BE2C (cell line): ENCODE measurements around the gene GNS.

Source experiments
- DNase-seq: peaks from one replicate; pipeline ENCODE4 v3.0.0-alpha.2; 2020
- H3K27me3 ChIP-seq: fragments of 250-450 bp; sonication (Bioruptor Pico); 2 replicates; pipeline ENCODE4 v1.5.1; 2020; ENCODE audit warnings: mild to moderate bottlenecking
- H3K36me3 ChIP-seq: fragments of 250-450 bp; sonication (Bioruptor Pico); 2 replicates; pipeline ENCODE4 v1.5.1; 2020; ENCODE audit warnings: mild to moderate bottlenecking
- H3K4me1 ChIP-seq: fragments of 250-450 bp; sonication (Bioruptor Pico); 2 replicates; pipeline ENCODE4 v1.5.1; 2020
- H3K4me3 ChIP-seq: 2 replicates; pipeline ENCODE4 v1.5.1; 2011; ENCODE audit warnings: low read depth, low read length
- H3K9me3 ChIP-seq: fragments of 250-450 bp; sonication (Bioruptor Pico); 2 replicates; pipeline ENCODE4 v1.5.1; 2020
- TF ChIP-seq, protein P1 (sequence below): IDR thresholded peaks from 2 replicates; pipeline ENCODE4 v1.5.1; 2012; ENCODE audit warnings: mild to moderate bottlenecking, low read depth, low read length

The GNS gene

DNA sequence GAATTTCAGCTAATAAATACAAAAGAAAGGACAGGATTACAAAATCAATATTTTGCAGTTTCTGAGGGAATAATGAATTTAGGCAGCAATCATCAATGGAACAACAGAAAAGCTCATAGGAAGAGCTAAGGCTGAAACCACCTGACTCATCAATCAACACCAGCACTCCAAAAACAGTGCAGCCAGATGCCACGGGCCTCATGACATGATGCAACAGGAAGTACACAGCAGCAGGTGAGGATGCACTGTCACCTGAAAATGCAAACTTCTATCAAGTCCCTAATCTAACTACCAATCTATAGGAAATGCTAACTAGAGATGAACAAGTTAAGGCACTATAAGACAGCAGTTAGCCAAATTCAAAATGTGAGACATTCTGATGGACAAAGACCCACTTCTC lies 21.7 kb downstream of the GNS start:
- Histone ChIP-seq H3K36me3 (peaks cover 29% of the 10 kb centered on the region), H3K9me3 (no peaks in the 10 kb centered on the region)
- DNase-seq, result no peak

GRCh38 chr12:64736771-64737170 lies 22.4 kb downstream of the GNS start:
- TF ChIP-seq, protein P1, sequence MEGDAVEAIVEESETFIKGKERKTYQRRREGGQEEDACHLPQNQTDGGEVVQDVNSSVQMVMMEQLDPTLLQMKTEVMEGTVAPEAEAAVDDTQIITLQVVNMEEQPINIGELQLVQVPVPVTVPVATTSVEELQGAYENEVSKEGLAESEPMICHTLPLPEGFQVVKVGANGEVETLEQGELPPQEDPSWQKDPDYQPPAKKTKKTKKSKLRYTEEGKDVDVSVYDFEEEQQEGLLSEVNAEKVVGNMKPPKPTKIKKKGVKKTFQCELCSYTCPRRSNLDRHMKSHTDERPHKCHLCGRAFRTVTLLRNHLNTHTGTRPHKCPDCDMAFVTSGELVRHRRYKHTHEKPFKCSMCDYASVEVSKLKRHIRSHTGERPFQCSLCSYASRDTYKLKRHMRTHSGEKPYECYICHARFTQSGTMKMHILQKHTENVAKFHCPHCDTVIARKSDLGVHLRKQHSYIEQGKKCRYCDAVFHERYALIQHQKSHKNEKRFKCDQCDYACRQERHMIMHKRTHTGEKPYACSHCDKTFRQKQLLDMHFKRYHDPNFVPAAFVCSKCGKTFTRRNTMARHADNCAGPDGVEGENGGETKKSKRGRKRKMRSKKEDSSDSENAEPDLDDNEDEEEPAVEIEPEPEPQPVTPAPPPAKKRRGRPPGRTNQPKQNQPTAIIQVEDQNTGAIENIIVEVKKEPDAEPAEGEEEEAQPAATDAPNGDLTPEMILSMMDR, result no peak
- H3K4me1 ChIP-seq, result no peaks in the 10 kb centered on the region
- DNase-seq, result no peak
- no peak overlapping the region for H3K4me3 ChIP-seq
- H3K27me3 ChIP-seq, result no peaks in the 10 kb centered on the region
- H3K36me3 ChIP-seq, result peaks cover 23% of the 10 kb centered on the region
- H3K9me3 ChIP-seq, result no peaks in the 10 kb centered on the region

More for the DNA sequence above, 21.7 kb downstream of the GNS start:
- no peaks in the 10 kb centered on the region; the same call in 1 of the 2 replicates for H3K4me1 ChIP-seq
- no peaks in the 10 kb centered on the region for H3K27me3 ChIP-seq
- no peak overlapping the region for H3K4me3 ChIP-seq
- TF ChIP-seq, protein P1, result no peak

GRCh38 chr12:64735442-64735841 lies 23.8 kb downstream of the GNS start:
- H3K9me3 ChIP-seq, result no peaks in the 10 kb centered on the region
- peaks cover 20% of the 10 kb centered on the region for H3K36me3 ChIP-seq
- no peak for DNase-seq

GRCh38 chr12:64733857-64734256 lies 25.3 kb downstream of the GNS start:
- Histone ChIP-seq H3K4me3 (no peak overlapping the region), H3K27me3 (no peaks in the 10 kb centered on the region), H3K9me3 (no peaks in the 10 kb centered on the region), H3K36me3 (peaks cover 13% of the 10 kb centered on the region), H3K4me1 (peaks cover 4% of the 10 kb centered on the region)
- no peak for DNase-seq
- TF ChIP-seq, protein P1, result no peak

More at GRCh38 chr12:64735442-64735841, 23.8 kb downstream of the GNS start:
- Histone ChIP-seq H3K4me3 (no peak overlapping the region), H3K27me3 (no peaks in the 10 kb centered on the region), H3K4me1 (peaks cover 4% of the 10 kb centered on the region)
- TF ChIP-seq, protein P1, result no peak

DNA sequence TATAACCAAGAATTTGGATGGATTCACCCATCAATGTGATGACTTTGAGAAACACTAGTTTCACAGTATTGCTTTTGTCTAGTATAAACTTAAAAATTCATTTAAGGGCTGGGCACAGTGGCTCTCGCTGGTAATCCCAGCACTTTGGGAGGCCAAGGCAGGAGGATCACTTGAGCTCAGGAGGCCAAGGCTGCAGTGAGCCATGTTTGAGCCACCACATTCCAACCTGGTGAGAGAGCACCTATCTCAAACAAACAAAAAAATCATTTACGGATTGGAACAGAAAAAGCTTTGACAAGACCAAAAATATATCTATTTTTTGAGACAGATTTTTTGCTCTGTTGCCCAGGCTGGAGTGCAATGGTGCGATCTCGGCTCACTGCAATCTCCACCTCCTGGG lies 27.5 kb downstream of the GNS start:
- Histone ChIP-seq H3K36me3 (no peaks in the 10 kb centered on the region), H3K4me3 (no peak overlapping the region), H3K9me3 (no peaks in the 10 kb centered on the region), H3K4me1 (peaks cover 4% of the 10 kb centered on the region), H3K27me3 (no peaks in the 10 kb centered on the region)
- no peak for DNase-seq
- TF ChIP-seq, protein P1, result no peak

DNA sequence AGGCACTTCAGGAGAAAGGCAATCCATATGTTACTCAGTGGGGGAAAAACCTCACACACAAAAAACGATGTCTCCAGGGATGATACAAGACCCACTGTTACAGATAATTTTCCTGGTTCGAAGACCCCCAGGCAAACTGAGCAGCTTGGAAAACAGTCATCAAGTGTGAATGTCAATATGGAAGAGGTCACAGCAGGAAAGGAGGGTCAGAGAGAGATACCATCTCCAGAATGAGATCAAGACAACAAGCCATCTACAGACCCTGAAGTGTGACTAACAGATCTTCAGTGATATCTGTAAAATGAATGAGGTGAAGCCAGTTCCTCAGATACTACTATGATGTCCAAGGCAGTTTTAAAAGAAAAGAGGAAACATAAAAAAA lies 28.6 kb downstream of the GNS start:
- no peaks in the 10 kb centered on the region for H3K36me3 ChIP-seq
- no peaks in the 10 kb centered on the region for H3K27me3 ChIP-seq
- no peak overlapping the region for H3K4me3 ChIP-seq
- peaks cover 4% of the 10 kb centered on the region for H3K4me1 ChIP-seq
- peak; percentile 18 for DNase-seq
- TF ChIP-seq, protein P1, result no peak
- no peaks in the 10 kb centered on the region for H3K9me3 ChIP-seq
